ENCODE data around the gene KRT35.
A peak's percentile ranks its signal among the peaks of the same experiment; 100 is the strongest.

The KRT35 gene

DNA sequence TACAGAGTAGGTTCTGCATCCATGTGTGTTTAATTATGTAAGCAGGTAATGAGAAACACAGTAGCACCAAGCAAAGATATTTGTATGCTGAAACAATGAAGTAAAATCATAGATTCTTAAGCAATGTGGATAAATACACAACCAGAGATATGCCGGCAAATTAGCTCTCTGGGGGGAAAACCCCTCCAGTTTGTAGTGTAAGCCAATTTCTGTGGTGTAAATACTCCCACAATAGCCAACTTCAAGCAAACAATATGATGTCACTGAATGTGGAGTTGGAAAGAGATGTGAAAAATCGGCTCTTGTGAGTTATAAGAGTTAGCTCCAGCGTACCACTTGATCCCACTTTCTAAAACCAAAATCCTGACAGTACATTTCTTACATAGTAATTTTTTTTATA, 36.3 kb downstream of the KRT35 start:
- Histone ChIP-seq H3K27me3 (ENCODE audit: insufficient read depth, low read length) (no peaks in the 10 kb centered on the region), H4K12ac (ENCODE audit: low read depth, low read length) (no peak overlapping the region)

DNA sequence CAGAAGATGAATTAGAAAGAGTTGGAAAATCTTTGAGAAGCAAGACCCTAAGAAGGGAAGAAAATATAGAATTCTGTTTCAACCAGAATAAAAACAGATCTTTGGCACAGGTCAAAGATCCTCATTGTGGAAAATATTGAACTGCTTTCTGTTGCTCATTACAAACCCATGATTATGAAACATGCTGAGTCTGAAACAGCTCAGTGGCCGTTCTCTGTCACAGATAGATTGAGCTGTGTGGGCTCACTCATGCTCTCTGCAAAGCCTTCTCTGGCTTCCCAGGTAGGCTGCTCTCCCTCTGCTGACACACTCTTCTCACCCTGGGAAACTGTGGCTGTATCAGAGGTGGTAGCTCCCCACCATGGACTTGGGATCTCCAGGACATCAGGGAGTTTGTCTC, 36.8 kb downstream of the KRT35 start:
- Histone ChIP-seq H3K4me1 (ENCODE audit: control insufficient read depth in 1 of 2, insufficient read depth in 2 of 2, low read length in 2 of 2) (no peaks in the 10 kb centered on the region), H3K18ac (ENCODE audit: low read length) (no peak overlapping the region), H3K9me3 (ENCODE audit: insufficient read depth, low read depth, low read length) (peaks cover 8% of the 10 kb centered on the region), H3K14ac (ENCODE audit: low read length) (no peak overlapping the region), H3K27ac (ENCODE audit: low read depth, low read length) (no peak overlapping the region), H2BK120ac (ENCODE audit: insufficient read depth, low read length, poor library complexity) (no peak overlapping the region), H3K36me3 (ENCODE audit: control insufficient read depth in 1 of 2, insufficient read depth in 2 of 2, low read length in 2 of 2) (no peaks in the 10 kb centered on the region), H3K4ac (ENCODE audit: low read depth, low read length) (no peak overlapping the region), H4K8ac (ENCODE audit: low read depth, low read length) (no peak overlapping the region), H4K12ac (ENCODE audit: low read depth, low read length) (no peak overlapping the region), H3K79me1 (ENCODE audit: low read length) (no peaks in the 10 kb centered on the region), H3K4me2 (ENCODE audit: low read length) (no peak overlapping the region), H2AFZ (ENCODE audit: insufficient read depth, low read length, poor library complexity) (no peak overlapping the region), H4K91ac (ENCODE audit: low read depth, low read length) (no peak overlapping the region), H2BK12ac (ENCODE audit: low read length) (no peak overlapping the region), H3K4me3 (ENCODE audit: low read depth, low read length) (no peak overlapping the region), H3K23ac (ENCODE audit: low read length) (no peak overlapping the region), H3K27me3 (ENCODE audit: insufficient read depth, low read length) (no peaks in the 10 kb centered on the region), H2AK5ac (ENCODE audit: low read length) (no peak overlapping the region), H2BK5ac (ENCODE audit: low read depth, low read length, poor library complexity) (no peak overlapping the region), H3K79me2 (ENCODE audit: control insufficient read depth, insufficient read depth, low read length, poor library complexity) (no peaks in the 10 kb centered on the region), H3K9ac (ENCODE audit: low read length) (no peak overlapping the region)
- DNase-seq, result no peak
- no CpG with 5 or more reads among the region's 1 CpG for WGBS (ENCODE audit: extremely low coverage, insufficient coverage, insufficient read length)

More for the DNA sequence above, 36.3 kb downstream of the KRT35 start:
- H3K4me2 ChIP-seq (ENCODE audit: low read length), result no peak overlapping the region
- no peak overlapping the region for H2BK5ac ChIP-seq (ENCODE audit: low read depth, low read length, poor library complexity)
- H3K9me3 ChIP-seq (ENCODE audit: insufficient read depth, low read depth, low read length), result peaks cover 8% of the 10 kb centered on the region
- H2BK12ac ChIP-seq (ENCODE audit: low read length), result no peak overlapping the region
- no peak overlapping the region for H2AK5ac ChIP-seq (ENCODE audit: low read length)
- WGBS (ENCODE audit: extremely low coverage, insufficient coverage, insufficient read length), result no CpG with 5 or more reads among the region's 3 CpGs
- no peak overlapping the region for H3K27ac ChIP-seq (ENCODE audit: low read depth, low read length)
- no peaks in the 10 kb centered on the region for H3K79me2 ChIP-seq (ENCODE audit: control insufficient read depth, insufficient read depth, low read length, poor library complexity)
- H2BK120ac ChIP-seq (ENCODE audit: insufficient read depth, low read length, poor library complexity), result no peak overlapping the region
- H3K36me3 ChIP-seq (ENCODE audit: control insufficient read depth in 1 of 2, insufficient read depth in 2 of 2, low read length in 2 of 2), result no peaks in the 10 kb centered on the region
- no peak overlapping the region for H4K91ac ChIP-seq (ENCODE audit: low read depth, low read length)
- no peak overlapping the region for H3K9ac ChIP-seq (ENCODE audit: low read length)
- no peak overlapping the region for H3K18ac ChIP-seq (ENCODE audit: low read length)
- H3K4me3 ChIP-seq (ENCODE audit: low read depth, low read length), result no peak overlapping the region
- H2AFZ ChIP-seq (ENCODE audit: insufficient read depth, low read length, poor library complexity), result no peak overlapping the region
- H3K23ac ChIP-seq (ENCODE audit: low read length), result no peak overlapping the region
- no peak overlapping the region for H3K14ac ChIP-seq (ENCODE audit: low read length)
- H3K4me1 ChIP-seq (ENCODE audit: control insufficient read depth in 1 of 2, insufficient read depth in 2 of 2, low read length in 2 of 2), result no peaks in the 10 kb centered on the region
- H3K4ac ChIP-seq (ENCODE audit: low read depth, low read length), result no peak overlapping the region
- H3K79me1 ChIP-seq (ENCODE audit: low read length), result no peaks in the 10 kb centered on the region
- DNase-seq, result no peak
- H4K8ac ChIP-seq (ENCODE audit: low read depth, low read length), result no peak overlapping the region

DNA sequence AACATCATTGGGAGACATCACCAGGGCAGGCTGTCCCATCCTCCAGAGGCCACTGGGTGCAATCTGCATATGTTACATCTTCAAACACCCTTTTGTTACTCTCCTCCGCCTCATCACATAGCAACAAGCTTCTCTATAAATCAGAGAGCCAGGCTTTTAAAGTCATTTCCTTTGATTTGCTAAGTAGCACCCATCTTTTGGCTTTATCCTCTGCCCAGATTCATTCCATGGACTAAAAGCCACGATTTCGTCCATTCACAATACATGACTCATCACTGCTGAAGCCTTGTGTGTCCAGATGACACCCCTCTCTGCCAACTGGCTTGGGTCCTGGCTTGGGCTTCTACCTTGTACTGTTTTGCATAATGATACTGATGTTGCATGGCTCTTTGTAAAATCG, 38.2 kb downstream of the KRT35 start:
- Histone ChIP-seq H3K79me1 (ENCODE audit: low read length) (no peaks in the 10 kb centered on the region), H3K14ac (ENCODE audit: low read length) (no peak overlapping the region), H3K9ac (ENCODE audit: low read length) (no peak overlapping the region), H3K9me3 (ENCODE audit: insufficient read depth, low read depth, low read length) (peaks cover 8% of the 10 kb centered on the region), H3K4me3 (ENCODE audit: low read depth, low read length) (no peak overlapping the region), H4K12ac (ENCODE audit: low read depth, low read length) (no peak overlapping the region), H2BK5ac (ENCODE audit: low read depth, low read length, poor library complexity) (no peak overlapping the region), H3K23ac (ENCODE audit: low read length) (no peak overlapping the region), H3K36me3 (ENCODE audit: control insufficient read depth in 1 of 2, insufficient read depth in 2 of 2, low read length in 2 of 2) (no peaks in the 10 kb centered on the region), H3K79me2 (ENCODE audit: control insufficient read depth, insufficient read depth, low read length, poor library complexity) (no peaks in the 10 kb centered on the region), H3K4me2 (ENCODE audit: low read length) (no peak overlapping the region), H2BK120ac (ENCODE audit: insufficient read depth, low read length, poor library complexity) (no peak overlapping the region), H2BK12ac (ENCODE audit: low read length) (no peak overlapping the region), H3K27me3 (ENCODE audit: insufficient read depth, low read length) (no peaks in the 10 kb centered on the region), H2AFZ (ENCODE audit: insufficient read depth, low read length, poor library complexity) (no peak overlapping the region), H4K91ac (ENCODE audit: low read depth, low read length) (no peak overlapping the region), H3K4ac (ENCODE audit: low read depth, low read length) (no peak overlapping the region), H4K8ac (ENCODE audit: low read depth, low read length) (no peak overlapping the region), H3K18ac (ENCODE audit: low read length) (no peak overlapping the region), H3K4me1 (ENCODE audit: control insufficient read depth in 1 of 2, insufficient read depth in 2 of 2, low read length in 2 of 2) (no peaks in the 10 kb centered on the region), H3K27ac (ENCODE audit: low read depth, low read length) (no peak overlapping the region), H2AK5ac (ENCODE audit: low read length) (no peak overlapping the region)
- peak in 1 of 2 donors; percentile 17 for DNase-seq
- WGBS (ENCODE audit: extremely low coverage, insufficient coverage, insufficient read length), result no CpG with 5 or more reads among the region's 4 CpGs

DNA sequence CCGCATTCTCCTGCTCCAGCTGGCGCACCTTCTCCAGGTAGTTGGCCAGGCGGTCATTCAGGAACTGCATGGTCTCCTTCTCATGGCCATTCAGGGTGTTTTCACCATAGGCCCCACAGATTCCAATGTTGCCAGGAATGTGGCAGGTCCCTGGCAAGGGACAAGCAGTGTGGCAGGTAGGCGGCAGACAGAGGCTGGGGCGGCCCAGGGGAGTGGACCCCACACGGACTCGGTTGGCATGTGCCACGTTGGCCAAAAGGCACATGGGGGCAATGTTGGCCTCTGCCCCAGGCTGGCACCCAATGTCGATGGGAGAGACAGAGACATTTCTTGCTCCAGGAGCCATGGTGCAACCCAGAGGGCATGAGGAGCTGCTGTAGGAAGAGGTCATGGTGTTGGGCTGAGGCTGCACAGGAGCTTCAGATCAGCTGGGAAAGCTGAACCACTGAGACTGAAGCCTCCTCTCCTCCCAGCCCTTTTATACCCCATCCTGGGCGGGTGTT, 40.4 kb downstream of the KRT35 start, which contains the start of gene KRT38:
TSS of gene KRT38 (minus strand) at position 453 of the 503 bp plus-strand sequence. CDS start at position 391, 62 bp downstream.
- Histone ChIP-seq H3K36me3 (ENCODE audit: control insufficient read depth in 1 of 2, insufficient read depth in 2 of 2, low read length in 2 of 2) (no peaks in the 10 kb centered on the region), H3K18ac (ENCODE audit: low read length) (no peak within 1 kb of the TSS), H3K4ac (ENCODE audit: low read depth, low read length) (no peak within 1 kb of the TSS), H3K9me3 (ENCODE audit: insufficient read depth, low read depth, low read length) (peaks cover 8% of the 10 kb centered on the region), H3K27me3 (ENCODE audit: insufficient read depth, low read length) (no peaks in the 10 kb centered on the region), H2BK120ac (ENCODE audit: insufficient read depth, low read length, poor library complexity) (no peak within 1 kb of the TSS), H3K23ac (ENCODE audit: low read length) (no peak within 1 kb of the TSS), H3K79me1 (ENCODE audit: low read length) (no peaks in the 10 kb centered on the region), H3K4me2 (ENCODE audit: low read length) (no peak within 1 kb of the TSS), H3K9ac (ENCODE audit: low read length) (no peak within 1 kb of the TSS), H2BK5ac (ENCODE audit: low read depth, low read length, poor library complexity) (no peak within 1 kb of the TSS), H3K4me1 (ENCODE audit: control insufficient read depth in 1 of 2, insufficient read depth in 2 of 2, low read length in 2 of 2) (no peaks in the 10 kb centered on the region), H3K27ac (ENCODE audit: low read depth, low read length) (no peak within 1 kb of the TSS), H4K8ac (ENCODE audit: low read depth, low read length) (no peak within 1 kb of the TSS), H2AFZ (ENCODE audit: insufficient read depth, low read length, poor library complexity) (no peak within 1 kb of the TSS), H3K14ac (ENCODE audit: low read length) (no peak within 1 kb of the TSS), H4K91ac (ENCODE audit: low read depth, low read length) (no peak within 1 kb of the TSS), H2AK5ac (ENCODE audit: low read length) (no peak within 1 kb of the TSS), H2BK12ac (ENCODE audit: low read length) (no peak within 1 kb of the TSS), H3K79me2 (ENCODE audit: control insufficient read depth, insufficient read depth, low read length, poor library complexity) (no peaks in the 10 kb centered on the region), H4K12ac (ENCODE audit: low read depth, low read length) (no peak within 1 kb of the TSS), H3K4me3 (ENCODE audit: low read depth, low read length) (no peak within 1 kb of the TSS)
- DNase-seq, result no peak
- WGBS (ENCODE audit: extremely low coverage, insufficient coverage, insufficient read length), result no CpG with 5 or more reads among the region's 10 CpGs

Measured in trophoblast cell (in vitro differentiated cells and primary cell).